Left lung (tissue), 10 donors: ENCODE results near the gene ARL4A. TPM values are rescaled to one million over a fixed set of nuclear protein-coding genes. Genes with fewer than 3 reads are reported as not detected.

Experiments used
- ATAC-seq: fragments of 200-7000 bp; cut with Tn5 transposase; one replicate; pipeline ENCODE4 v1.9.1; 2020; ENCODE audit warnings: moderate library complexity
- DNase-seq, 4 donors: peaks; one replicate each; pipeline ENCODE4 v3.0.0-alpha.2; 2013 to 2020
- H3K27ac ChIP-seq, 2 donors: fragments of 200-600 bp; sonication (generic) in 1 of 2; one replicate each; pipeline versions ENCODE4 v1.5.0 to v1.8.0; 2020 to 2021
- H3K27me3 ChIP-seq, 2 donors: fragments of 200-600 bp; sonication (generic) in 1 of 2; one replicate each; pipeline versions ENCODE4 v1.5.0 to v1.8.0; 2020 to 2021
- H3K36me3 ChIP-seq, 2 donors: fragments of 200-600 bp; sonication (generic) in 1 of 2; one replicate each; pipeline versions ENCODE4 v1.5.0 to v1.8.0; 2020 to 2021
- H3K4me1 ChIP-seq, 2 donors: fragments of 200-600 bp; one replicate each; pipeline ENCODE4 v1.8.0; 2021
- H3K4me3 ChIP-seq, 2 donors: fragments of 200-600 bp; sonication (generic) in 1 of 2; one replicate each; pipeline versions ENCODE4 v1.5.0 to v1.8.0; 2020 to 2021; ENCODE audit warnings: mild to moderate bottlenecking in 1 of 2
- H3K9me3 ChIP-seq, 2 donors: fragments of 200-600 bp; sonication (generic) in 1 of 2; one replicate each; pipeline versions ENCODE4 v1.5.0 to v1.8.0; 2020 to 2021
- CTCF ChIP-seq, 2 donors: fragments of 200-600 bp; sonication (generic) in 1 of 2; IDR thresholded peaks; one replicate each; pipeline versions ENCODE4 v1.5.0 to v1.8.0; 2021; ENCODE audit warnings: antibody characterized with exemption in 2 of 2
- intact Hi-C, 2 donors: fragments of 100-400 bp; cut with DNase I; formaldehyde crosslinking; loops; one replicate each; pipeline versions ENCODE4 v1.11.2 to v1.14.2; 2022
- polyA plus RNA-seq, 6 donors: library from polyadenylated mRNA; unstranded; fragments of 120-200 nt; gene quantifications; one replicate each; pipeline ENCODE4 v1.2.1, GENCODE V29; 2013; ENCODE audit not compliant: insufficient read length in 6 of 6
- total RNA-seq, 2 donors: library from RNA; stranded (reverse); fragmentation: NEBNext Ultra II Directional; extraction: Animal tissue kit (Norgen Biotek cat#: 25700); gene quantifications; one replicate each; pipeline ENCODE4 v1.2.1, GENCODE V29; 2021
- donor health status: DM: no; HTN: yes; CAD: no.
- donor health status: DM: no; HTN: no; CAD: no.

ARL4A gene
- total and polyA plus RNA-seq, 8 donors = 18.4 to 36.8 (median 27.4) TPM

- ATAC-seq (no peak), DNase-seq (no peak)
- TF ChIP-seq CTCF (IDR thresholded peaks at IDR 0.05) = no peak
- intact Hi-C loops = no loop called here
- Histone ChIP-seq H3K27me3 (no peaks in the 10 kb centered on the region), H3K4me1 (no peaks in the 10 kb centered on the region), H3K36me3 (no peaks in the 10 kb centered on the region), H3K9me3 (no peaks in the 10 kb centered on the region), H3K4me3 (no peak overlapping the region), H3K27ac (no peak overlapping the region)
Measured at GRCh38 chr7:12646139-12646538, 41.3 kb upstream of the ARL4A start.

DNA sequence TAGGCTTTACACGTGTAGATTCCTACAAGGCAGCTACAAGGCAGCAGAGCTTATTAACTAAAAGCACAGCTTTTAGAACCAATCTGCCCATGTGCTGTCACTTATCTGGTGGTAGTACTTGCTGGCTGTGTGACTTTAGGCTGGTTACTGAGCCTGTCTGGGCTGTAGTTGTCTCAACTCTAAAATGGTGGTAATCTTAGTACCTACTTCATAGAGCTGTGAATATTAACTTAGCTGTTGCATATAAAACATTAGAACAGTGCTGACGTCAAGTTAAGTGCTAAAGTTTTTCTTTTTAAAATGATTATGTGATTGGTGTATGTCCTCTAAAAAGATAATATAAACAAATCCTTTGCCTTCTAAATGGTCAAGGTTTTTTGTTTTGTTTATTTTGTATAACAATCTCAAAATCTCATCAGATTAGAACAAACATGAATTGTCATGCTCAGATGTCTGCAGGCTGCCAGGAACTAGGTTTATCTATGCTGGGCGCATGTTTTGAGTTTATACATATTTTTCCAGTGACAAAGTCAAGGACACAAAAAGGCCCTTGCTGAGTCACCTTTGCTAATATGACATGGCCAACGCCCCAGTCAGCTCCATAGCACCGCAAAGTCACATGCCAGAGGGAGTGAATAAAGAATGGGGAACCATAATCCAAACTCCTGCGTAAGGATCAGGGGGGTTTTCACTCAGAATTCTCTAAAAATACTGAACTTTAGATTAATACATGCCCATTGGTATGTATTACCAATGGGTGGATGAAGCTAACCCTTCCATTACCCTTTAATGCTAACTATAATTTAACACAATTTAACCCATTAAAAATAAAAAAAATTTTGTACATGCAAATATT is 39.8 kb upstream of the ARL4A start:
- Histone ChIP-seq H3K27ac (no peak overlapping the region), H3K27me3 (no peaks in the 10 kb centered on the region), H3K4me3 (no peak overlapping the region), H3K4me1 (no peaks in the 10 kb centered on the region), H3K36me3 (no peaks in the 10 kb centered on the region), H3K9me3 (no peaks in the 10 kb centered on the region)
- TF ChIP-seq CTCF (IDR thresholded peaks at IDR 0.05) = no peak
- no peak for DNase-seq
- ATAC-seq = peak; percentile 39
- intact Hi-C loops = no loop called here

DNA sequence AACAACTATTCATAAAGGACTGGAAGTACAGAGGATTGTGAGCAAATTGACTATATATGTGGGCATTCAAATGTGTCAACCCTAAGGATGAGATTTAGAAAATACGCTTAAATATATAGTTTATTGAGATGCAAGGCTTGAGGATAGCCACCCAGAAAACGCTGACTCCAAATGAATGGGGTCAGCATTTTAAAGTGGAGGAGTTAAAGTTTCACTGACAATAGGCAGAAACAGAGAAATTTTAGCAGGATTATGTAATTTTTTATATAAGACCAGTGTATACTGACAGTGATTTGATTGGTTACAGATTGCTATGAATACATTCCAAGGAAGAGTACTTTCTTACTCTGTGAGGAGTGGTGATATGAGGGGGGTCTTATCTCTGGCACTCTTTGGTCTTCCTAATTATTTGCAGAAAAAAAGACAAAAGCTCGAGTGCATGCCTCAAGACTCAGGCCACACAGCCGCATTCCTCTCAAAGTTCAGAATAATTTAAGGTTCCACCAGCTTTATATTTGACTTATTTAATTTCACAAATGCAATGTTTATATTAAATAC is 38.6 kb upstream of the ARL4A start:
- H3K4me1 ChIP-seq = no peaks in the 10 kb centered on the region
- DNase-seq (no peak), ATAC-seq (no peak)
- intact Hi-C loops = no loop called here
- no peak overlapping the region for H3K27ac ChIP-seq
- H3K4me3 ChIP-seq = no peak overlapping the region
- no peaks in the 10 kb centered on the region for H3K27me3 ChIP-seq
- H3K9me3 ChIP-seq = no peaks in the 10 kb centered on the region
- H3K36me3 ChIP-seq = no peaks in the 10 kb centered on the region
- no peak for TF ChIP-seq CTCF (IDR thresholded peaks at IDR 0.05)

- Histone ChIP-seq H3K36me3 (no peaks in the 10 kb centered on the region), H3K27me3 (no peaks in the 10 kb centered on the region), H3K4me1 (no peaks in the 10 kb centered on the region), H3K9me3 (no peaks in the 10 kb centered on the region), H3K4me3 (no peak overlapping the region), H3K27ac (no peak overlapping the region)
- DNase-seq (no peak), ATAC-seq (no peak)
- no peak for TF ChIP-seq CTCF (IDR thresholded peaks at IDR 0.05)
- intact Hi-C loops = no loop called here
Measured at GRCh38 chr7:12649348-12649747, 38.1 kb upstream of the ARL4A start.

DNA sequence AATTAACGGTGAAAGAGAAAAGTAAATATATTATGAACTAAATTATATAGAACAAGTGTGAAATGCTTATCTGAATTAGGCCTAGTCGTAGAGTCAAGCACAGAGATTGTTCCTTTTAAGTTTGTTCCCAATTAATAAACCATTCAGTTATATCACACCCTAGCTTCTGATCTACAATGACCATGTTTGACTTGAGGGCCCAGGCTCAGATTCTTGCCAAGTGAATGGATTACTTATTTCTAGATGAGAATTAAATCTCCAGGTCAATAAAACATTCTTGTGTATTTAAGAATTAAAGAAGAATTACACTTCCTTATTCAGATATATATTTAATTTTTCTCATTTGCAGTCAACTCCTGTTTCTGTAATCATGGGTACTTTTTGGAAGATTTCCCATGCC is 37.4 kb upstream of the ARL4A start:
- intact Hi-C loops = no loop called here
- Histone ChIP-seq H3K27ac (no peak overlapping the region), H3K27me3 (no peaks in the 10 kb centered on the region), H3K36me3 (no peaks in the 10 kb centered on the region), H3K4me1 (no peaks in the 10 kb centered on the region), H3K4me3 (no peak overlapping the region), H3K9me3 (no peaks in the 10 kb centered on the region)
- ATAC-seq (no peak), DNase-seq (no peak)
- TF ChIP-seq CTCF (IDR thresholded peaks at IDR 0.05) = no peak
